Measurements from ENCODE around the gene NCKAP1. TPM values are rescaled to one million over a fixed set of nuclear protein-coding genes. Genes with fewer than 3 reads are reported as not detected.

Gene NCKAP1
- total RNA-seq, 1 experiment from 2014 or later: 173 TPM

GRCh38 chr2:183011743-183012142 is 26.5 kb downstream of the NCKAP1 start:
- CTCF ChIA-PET: interaction anchor here (1.1 kb wide), 1 partner anchor 32 kb away, joined by 3 read pairs; no protein-coding TSS in a partner anchor
- POLR2A ChIA-PET: no interaction called here
- no peak for TF ChIP-seq ZNF138 (CRISPR knock-in tag; conservative IDR thresholded peaks at IDR 0.05)
- TF ChIP-seq ERG (CRISPR knock-in tag; IDR thresholded peaks at IDR 0.05): no peak
- TF ChIP-seq CREM (CRISPR knock-in tag; IDR thresholded peaks at IDR 0.05): no peak
- no peak for TF ChIP-seq FOXK1 (CRISPR knock-in tag; IDR thresholded peaks at IDR 0.05)
- no peak for TF ChIP-seq ETV6 (CRISPR knock-in tag; IDR thresholded peaks at IDR 0.05)
- TF ChIP-seq STAT6 (CRISPR knock-in tag; conservative IDR thresholded peaks at IDR 0.05; ENCODE audit: low read depth): no peak
- no peak for TF ChIP-seq ZNF281 (CRISPR knock-in tag; IDR thresholded peaks at IDR 0.05)
- no peak for TF ChIP-seq NR2C2 (CRISPR knock-in tag; IDR thresholded peaks at IDR 0.05)
- no peak for TF ChIP-seq EMX1 (CRISPR knock-in tag; IDR thresholded peaks at IDR 0.05)
- no peak for ATAC-seq
- Mint-ChIP-seq H3K27ac (peak overlapping the region; percentile 69), H3K36me3 (peaks cover 4% of the 10 kb centered on the region), H3K9me3 (peaks cover 4% of the 10 kb centered on the region), H3K4me3 (no peak overlapping the region), H3K4me1 (peaks cover 74% of the 10 kb centered on the region), H3K27me3 (ENCODE audit: low read depth) (no peaks in the 10 kb centered on the region)
- DNase-seq (ENCODE audit: low spot score): no peak

GRCh38 chr2:183010112-183010511 is 28.1 kb downstream of the NCKAP1 start:
- no peaks in the 10 kb centered on the region for H3K27me3 Mint-ChIP-seq (ENCODE audit: low read depth)
- no peaks in the 10 kb centered on the region for H3K36me3 Mint-ChIP-seq
- ATAC-seq (peak; percentile 94), DNase-seq (ENCODE audit: low spot score) (peak; percentile 61)
- H3K9me3 Mint-ChIP-seq: no peaks in the 10 kb centered on the region
- peaks cover 74% of the 10 kb centered on the region for H3K4me1 Mint-ChIP-seq
- peak overlapping the region; percentile 95 for H3K27ac Mint-ChIP-seq
- POLR2A ChIA-PET: no interaction called here
- H3K4me3 Mint-ChIP-seq: peak overlapping the region; percentile 18; the same call in 1 of the 2 replicates
- CTCF ChIA-PET: interaction anchor here (1.2 to 1.3 kb wide), 2 partner anchors 30 to 147 kb away, joined by 3 read pairs; no protein-coding TSS in a partner anchor
- TF ChIP-seq ZNF512 (CRISPR knock-in tag; IDR thresholded peaks at IDR 0.05; ENCODE audit: borderline replicate concordance): no peak
- TF ChIP-seq ETV6 (CRISPR knock-in tag; IDR thresholded peaks at IDR 0.05): peak; percentile 69
- no peak for TF ChIP-seq PRDM15 (CRISPR knock-in tag; IDR thresholded peaks at IDR 0.05)
- TF ChIP-seq RORB (CRISPR knock-in tag; IDR thresholded peaks at IDR 0.05): no peak
- TF ChIP-seq TEAD4 (CRISPR knock-in tag; IDR thresholded peaks at IDR 0.05): 0 out of 2 replicates have a peak, but pooled peaks have one; percentile 33
- no peak for TF ChIP-seq ZNF121 (CRISPR knock-in tag; IDR thresholded peaks at IDR 0.05)
- no peak for TF ChIP-seq NFE2L1 (CRISPR knock-in tag; IDR thresholded peaks at IDR 0.05)
- TF ChIP-seq JUN (CRISPR knock-in tag; IDR thresholded peaks at IDR 0.05): no peak
- no peak for TF ChIP-seq USF1 (CRISPR knock-in tag; IDR thresholded peaks at IDR 0.05)
- no peak for TF ChIP-seq MLX (CRISPR knock-in tag; IDR thresholded peaks at IDR 0.05)
- TF ChIP-seq ZNF425 (CRISPR knock-in tag; conservative IDR thresholded peaks at IDR 0.05): no peak; the same call in 1 of the 2 replicates
- TF ChIP-seq TEAD1 (CRISPR knock-in tag; IDR thresholded peaks at IDR 0.05): peak; percentile 71; the same call in 1 of the 2 replicates

Data from WTC11 (cell line).